ENCODE data around the gene C10orf62. TPM values are rescaled to one million over a fixed set of nuclear protein-coding genes. Genes with fewer than 3 reads are reported as not detected.

Gene C10orf62
- total and polyA plus RNA-seq, 2 experiments from 2014 or later: not detected

- Mint-ChIP-seq H3K27ac (no peak overlapping the region), H3K4me3 (no peak overlapping the region), H3K4me1 (peaks cover 4% of the 10 kb centered on the region), H3K9me3 (no peaks in the 10 kb centered on the region), H3K27me3 (ENCODE audit: insufficient read depth, low read depth, poor library complexity) (peaks cover 7% of the 10 kb centered on the region), H3K36me3 (ENCODE audit: low read depth) (no peaks in the 10 kb centered on the region)
- no peaks in the 10 kb centered on the region for H3K36me3 ChIP-seq (ENCODE audit: insufficient read depth)
- TF ChIP-seq REST (IDR thresholded peaks at IDR 0.05; ENCODE audit: unreplicated experiment) (no peak), ETS1 (IDR thresholded peaks at IDR 0.05) (no peak), POLR2AphosphoS5 (IDR thresholded peaks at IDR 0.05; ENCODE audit: low read depth) (no peak), EZH2phosphoT487 (IDR thresholded peaks at IDR 0.05; ENCODE audit: unreplicated experiment) (no peak), ZNF114 (CRISPR knock-in tag; IDR thresholded peaks at IDR 0.05) (no peak), STAT1 (IDR thresholded peaks at IDR 0.05; ENCODE audit: unreplicated experiment) (no peak), ZNF331 (CRISPR knock-in tag; IDR thresholded peaks at IDR 0.05; ENCODE audit: low read depth) (no peak), ZNF462 (CRISPR knock-in tag; IDR thresholded peaks at IDR 0.05) (no peak)
- H3K9me2 ChIP-seq (ENCODE audit: insufficient read depth): no peaks in the 10 kb centered on the region
- H4K20me1 ChIP-seq (replicated peaks; ENCODE audit: insufficient read depth): no peaks in the 10 kb centered on the region
- no peak overlapping the region for H3K27ac ChIP-seq (ENCODE audit: low read depth)
- no peak overlapping the region for H3K4me3 ChIP-seq
- no peaks in the 10 kb centered on the region for H3K4me1 ChIP-seq (ENCODE audit: insufficient read depth)
- no peak for ATAC-seq
- H3K79me2 ChIP-seq (replicated peaks; ENCODE audit: insufficient read depth): no peaks in the 10 kb centered on the region
- H2AFZ ChIP-seq: no peak overlapping the region
- H3K27me3 ChIP-seq (ENCODE audit: insufficient read depth): no peaks in the 10 kb centered on the region
- no peaks in the 10 kb centered on the region for H3F3A ChIP-seq (replicated peaks; ENCODE audit: low read depth)
- H3K4me2 ChIP-seq: no peak overlapping the region
- DNase-seq (ENCODE audit: low spot score): no peak
These were observed 11.1 kb downstream of the C10orf62 start for GRCh38 chr10:97600616-97601015.
